A549 (cell line): ENCODE results near the gene ENTPD8.
"Not testable (repeated sequence)": the region's sequence is repeated elsewhere in the genome, so short reads cannot be mapped to it uniquely, and the experiment has no call there.

Experiments
- KDM1A ChIP-seq: fragments of 200-600 bp; sonication (generic); IDR thresholded peaks from 2 replicates; pipeline ENCODE4 v1.6.1; 2016; ENCODE audit warnings: low read depth, mild to moderate bottlenecking
- MAFK ChIP-seq: fragments of 450-650 bp; IDR thresholded peaks from 2 replicates; pipeline ENCODE4 v1.6.1; 2014; ENCODE audit not compliant: partially characterized antibody

GRCh38 chr9:137386507-137387113, 54.5 kb downstream of the ENTPD8 start:
- not testable (repeated sequence) for TF ChIP-seq MAFK, KDM1A
